ENCODE data around the gene PPP2R5C. TPM values are rescaled to one million over a fixed set of nuclear protein-coding genes. Genes with fewer than 3 reads are reported as not detected.

PPP2R5C gene
- total RNA-seq, 4 donors from 2014 or later, result 63.3 to 113 (median 75.9) TPM

DNA sequence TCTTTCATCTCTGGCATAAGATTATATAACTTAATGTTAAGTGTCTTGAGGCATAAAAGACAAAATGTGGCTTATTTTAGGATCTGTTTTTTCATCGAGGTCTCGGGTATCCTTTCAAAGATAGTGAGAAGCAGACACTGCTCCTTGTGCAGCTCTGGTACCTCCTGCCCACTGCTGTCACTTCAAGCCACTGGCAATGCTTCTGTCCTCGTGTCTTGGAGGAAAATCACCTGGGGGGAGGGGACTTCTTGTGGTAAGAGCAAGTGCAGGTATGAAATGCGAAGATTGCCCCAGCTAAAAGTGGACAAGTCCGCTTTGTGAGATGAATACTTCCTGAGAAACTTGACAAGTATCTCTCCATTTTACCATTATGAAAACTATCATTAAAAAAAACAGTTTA lies 165.1 kb downstream of the PPP2R5C start:
- H3K4me3 ChIP-seq, result no peak overlapping the region
- 80 to 82% methylated on average over 5 of the region's 5 CpGs for WGBS, 2 donors
- peak overlapping the region in 3 of 4 donors; percentile 12 to 86 (median 82) for H3K27ac ChIP-seq
- peaks cover 0 to 17% (median 2%) of the 10 kb centered on the region in 4 donors for H3K4me1 ChIP-seq
- DNase-seq (ENCODE audit: low spot score in 2 of 2), result no peak
- H3K36me3 ChIP-seq, result peaks cover 0 to 38% (median 0%) of the 10 kb centered on the region in 3 donors
- no peaks in the 10 kb centered on the region for H3K9me3 ChIP-seq
- H3K27me3 ChIP-seq, result no peaks in the 10 kb centered on the region
- no peak for TF ChIP-seq EP300 (IDR thresholded peaks at IDR 0.05)

GRCh38 chr14:101927859-101928258 lies 166.3 kb downstream of the PPP2R5C start:
- Histone ChIP-seq H3K27ac (peak overlapping the region; percentile 12 to 86 (median 72)), H3K27me3 (no peaks in the 10 kb centered on the region), H3K9me3 (no peaks in the 10 kb centered on the region), H3K4me3 (no peak overlapping the region), H3K36me3 (peaks cover 0 to 26% (median 0%) of the 10 kb centered on the region in 3 donors), H3K4me1 (peaks cover 0 to 17% (median 2%) of the 10 kb centered on the region in 4 donors)
- 16 to 19% methylated on average over 10 of the region's 10 CpGs for whole genome bisulfite sequencing, 2 donors
- TF ChIP-seq, protein P1, sequence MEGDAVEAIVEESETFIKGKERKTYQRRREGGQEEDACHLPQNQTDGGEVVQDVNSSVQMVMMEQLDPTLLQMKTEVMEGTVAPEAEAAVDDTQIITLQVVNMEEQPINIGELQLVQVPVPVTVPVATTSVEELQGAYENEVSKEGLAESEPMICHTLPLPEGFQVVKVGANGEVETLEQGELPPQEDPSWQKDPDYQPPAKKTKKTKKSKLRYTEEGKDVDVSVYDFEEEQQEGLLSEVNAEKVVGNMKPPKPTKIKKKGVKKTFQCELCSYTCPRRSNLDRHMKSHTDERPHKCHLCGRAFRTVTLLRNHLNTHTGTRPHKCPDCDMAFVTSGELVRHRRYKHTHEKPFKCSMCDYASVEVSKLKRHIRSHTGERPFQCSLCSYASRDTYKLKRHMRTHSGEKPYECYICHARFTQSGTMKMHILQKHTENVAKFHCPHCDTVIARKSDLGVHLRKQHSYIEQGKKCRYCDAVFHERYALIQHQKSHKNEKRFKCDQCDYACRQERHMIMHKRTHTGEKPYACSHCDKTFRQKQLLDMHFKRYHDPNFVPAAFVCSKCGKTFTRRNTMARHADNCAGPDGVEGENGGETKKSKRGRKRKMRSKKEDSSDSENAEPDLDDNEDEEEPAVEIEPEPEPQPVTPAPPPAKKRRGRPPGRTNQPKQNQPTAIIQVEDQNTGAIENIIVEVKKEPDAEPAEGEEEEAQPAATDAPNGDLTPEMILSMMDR (IDR thresholded peaks at IDR 0.05), result peak in 1 of 5 experiments; percentile 11
- TF ChIP-seq POLR2A (IDR thresholded peaks at IDR 0.05) (no peak), EP300 (IDR thresholded peaks at IDR 0.05) (peak; percentile 91 to 93)
- peak; percentile 73 to 87 for DNase-seq (ENCODE audit: low spot score in 2 of 2)

DNA sequence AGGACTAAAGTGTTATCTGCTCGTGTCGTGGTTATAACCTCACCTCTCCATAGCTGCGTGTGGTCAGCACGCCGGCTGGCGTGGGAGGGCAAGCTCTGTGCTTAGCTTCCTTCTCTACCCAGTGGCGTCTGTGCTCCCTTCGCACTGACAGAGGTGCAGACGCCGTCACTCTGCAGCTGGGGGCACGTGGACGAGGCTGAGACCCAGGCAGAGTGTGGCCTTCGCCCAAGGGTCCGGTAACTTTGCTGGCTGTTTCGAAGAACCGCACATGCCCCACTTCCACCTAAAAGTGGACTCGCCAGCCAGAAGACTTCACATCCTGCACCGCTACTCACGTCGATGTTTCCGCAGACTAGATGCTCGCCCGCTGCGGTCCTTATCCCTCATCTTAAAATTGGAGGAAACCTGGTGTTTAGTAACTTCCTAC lies 166.9 kb downstream of the PPP2R5C start:
- Histone ChIP-seq H3K4me1 (peaks cover 0 to 17% (median 2%) of the 10 kb centered on the region in 4 donors), H3K36me3 (peaks cover 0 to 23% (median 0%) of the 10 kb centered on the region in 3 donors), H3K9me3 (no peaks in the 10 kb centered on the region), H3K27me3 (no peaks in the 10 kb centered on the region), H3K27ac (peak overlapping the region; percentile 8 to 86 (median 72)), H3K4me3 (no peak overlapping the region)
- no peak for DNase-seq (ENCODE audit: low spot score in 2 of 2)
- TF ChIP-seq, protein P1 (IDR thresholded peaks at IDR 0.05), result no peak
- TF ChIP-seq EP300 (IDR thresholded peaks at IDR 0.05) (no peak), POLR2A (IDR thresholded peaks at IDR 0.05) (no peak)
- 85 to 88% methylated on average over 24 of the region's 24 CpGs for WGBS, 2 donors

DNA sequence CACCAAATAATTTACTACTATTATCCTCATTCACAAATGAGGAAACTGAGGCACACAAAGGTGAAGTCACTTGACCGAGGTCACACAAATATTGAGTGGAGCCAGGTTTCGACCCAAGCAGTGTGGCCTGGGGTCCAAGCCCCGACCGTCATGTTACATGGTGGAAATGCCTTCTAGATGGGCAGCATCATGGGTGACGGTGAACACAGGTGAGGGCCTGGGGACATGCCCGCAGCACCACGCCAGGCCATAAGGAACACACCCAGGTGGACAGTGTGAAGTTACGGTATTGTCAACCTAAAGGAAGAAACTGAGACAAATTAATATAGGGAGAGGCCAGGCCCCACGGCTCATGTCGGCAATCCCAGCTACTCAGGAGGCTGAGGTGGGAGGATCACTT lies 167.6 kb downstream of the PPP2R5C start:
- H3K4me3 ChIP-seq, result no peak overlapping the region
- TF ChIP-seq, protein P1 (IDR thresholded peaks at IDR 0.05), result no peak
- TF ChIP-seq POLR2A (IDR thresholded peaks at IDR 0.05) (no peak), EP300 (IDR thresholded peaks at IDR 0.05) (no peak)
- no peaks in the 10 kb centered on the region for H3K27me3 ChIP-seq
- peak overlapping the region in 2 of 4 donors; percentile 82 to 86 for H3K27ac ChIP-seq
- peaks cover 0 to 17% (median 2%) of the 10 kb centered on the region in 4 donors for H3K4me1 ChIP-seq
- H3K9me3 ChIP-seq, result no peaks in the 10 kb centered on the region
- DNase-seq (ENCODE audit: low spot score in 2 of 2), result no peak
- WGBS, 2 donors, result 87 to 94% methylated on average over 10 of the region's 10 CpGs
- H3K36me3 ChIP-seq, result peaks cover 0 to 16% (median 0%) of the 10 kb centered on the region in 3 donors

DNA sequence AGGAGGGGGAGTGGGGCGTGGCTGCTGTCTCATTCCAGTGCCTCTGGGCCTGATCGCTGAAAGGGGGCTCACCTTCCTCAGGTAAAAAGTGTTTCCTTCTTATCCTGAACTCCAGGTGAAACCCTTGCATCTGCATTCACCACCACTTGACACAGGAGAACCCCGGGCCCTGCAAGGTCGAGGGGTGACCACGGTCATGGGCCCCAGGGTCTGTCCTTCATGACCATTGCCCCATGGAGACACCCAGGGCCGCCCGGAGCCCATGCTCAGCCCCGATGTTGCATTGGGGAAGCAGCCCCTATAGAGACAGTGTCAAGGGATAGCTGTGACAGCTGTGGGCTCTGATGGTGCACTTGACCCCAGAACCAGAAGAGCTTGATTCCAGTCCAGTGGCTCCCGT lies 168.4 kb downstream of the PPP2R5C start:
- DNase-seq (ENCODE audit: low spot score in 2 of 2), result no peak
- Histone ChIP-seq H3K27ac (peak overlapping the region in 1 of 4 donors; percentile 86), H3K4me1 (peaks cover 0 to 17% (median 2%) of the 10 kb centered on the region in 4 donors), H3K4me3 (no peak overlapping the region), H3K36me3 (peaks cover 0 to 9% (median 0%) of the 10 kb centered on the region in 3 donors), H3K9me3 (no peaks in the 10 kb centered on the region), H3K27me3 (no peaks in the 10 kb centered on the region)
- WGBS, 2 donors, result 87 to 88% methylated on average over 7 to 9 of the region's 9 CpGs
- TF ChIP-seq, protein P1 (IDR thresholded peaks at IDR 0.05), result no peak
- no peak for TF ChIP-seq EP300 (IDR thresholded peaks at IDR 0.05)
- TF ChIP-seq POLR2A (IDR thresholded peaks at IDR 0.05), result no peak

All from tibial nerve (tissue), 4 donors.